ENCODE measurements around the gene DLX5. TPM values are rescaled to one million over a fixed set of nuclear protein-coding genes. Genes with fewer than 3 reads are reported as not detected.
"Not testable (repeated sequence)": the region's sequence is repeated elsewhere in the genome, so short reads cannot be mapped to it uniquely, and the experiment has no call there.

Gene DLX5
- total RNA-seq (not detected), total RNA-seq (0 reads per million in 2 donors)

GRCh38 chr7:97024209-97025129 lies at the start of gene DLX5:
Gene DLX5, minus strand, starts transcription at chr7:97024831. Its CDS starts 208 bp downstream, at chr7:97024623.
- no peak for ATAC-seq
- DNase-seq = no peak
- Mint-ChIP-seq H3K4me1 (peaks cover 40% of the 10 kb centered on the region), H3K4me3 (peak within 1 kb of the TSS; percentile 69), H3K36me3 (ENCODE audit: low read depth) (peaks cover 5% of the 10 kb centered on the region), H3K27me3 (peaks cover 87% of the 10 kb centered on the region), H3K27ac (peak within 1 kb of the TSS; percentile 76)
- no peaks in the 10 kb centered on the region for H3K9me3 ChIP-seq (ENCODE audit: control insufficient read depth, low read length, poor library complexity, severe bottlenecking)

- not testable (repeated sequence) for H3K27ac Mint-ChIP-seq; ATAC-seq; H3K36me3 Mint-ChIP-seq (ENCODE audit: low read depth); H3K4me3 Mint-ChIP-seq; H3K4me1 Mint-ChIP-seq; H3K9me3 ChIP-seq (ENCODE audit: control insufficient read depth, low read length, poor library complexity, severe bottlenecking); DNase-seq
- H3K27me3 Mint-ChIP-seq = peaks cover 52% of the 10 kb centered on the region
These were observed 47.4 kb upstream of the DLX5 start for GRCh38 chr7:97072025-97072424.

DNA sequence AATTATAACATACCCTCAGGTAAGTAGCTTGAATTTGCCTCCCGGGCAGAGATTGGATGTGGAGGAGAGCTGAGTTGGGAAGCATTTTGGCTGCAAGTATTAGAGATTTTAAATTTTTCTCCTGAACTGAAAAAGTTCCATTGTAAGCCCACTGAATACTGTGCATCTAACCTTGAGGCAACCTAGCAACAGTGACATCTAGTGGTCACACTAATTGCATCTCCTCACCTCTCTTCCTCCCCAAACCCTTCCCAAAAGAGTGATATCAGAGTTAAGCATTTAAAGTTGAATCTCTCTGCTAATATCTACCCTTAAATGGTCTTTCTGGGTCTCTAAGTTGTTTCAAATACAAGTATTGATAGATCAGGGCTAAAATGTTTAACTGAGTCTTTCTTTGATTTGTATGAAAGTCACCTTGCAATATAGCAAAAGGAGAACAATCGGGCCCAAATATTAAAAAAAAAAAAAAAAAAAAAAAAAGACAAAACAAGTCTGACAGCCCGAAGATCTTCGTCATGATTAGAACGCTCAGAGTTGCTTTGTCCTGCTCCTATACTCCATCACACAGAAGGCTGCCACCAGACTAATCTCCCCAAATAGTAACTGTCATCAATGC lies 40.4 kb upstream of the DLX5 start:
- Mint-ChIP-seq H3K36me3 (ENCODE audit: low read depth) (peaks cover 3% of the 10 kb centered on the region), H3K27me3 (peaks cover 14% of the 10 kb centered on the region), H3K27ac (no peak overlapping the region), H3K4me3 (no peak overlapping the region), H3K4me1 (peaks cover 4% of the 10 kb centered on the region)
- ATAC-seq (peak; percentile 63), DNase-seq (no peak)
- no peaks in the 10 kb centered on the region for H3K9me3 ChIP-seq (ENCODE audit: control insufficient read depth, low read length, poor library complexity, severe bottlenecking)

DNA sequence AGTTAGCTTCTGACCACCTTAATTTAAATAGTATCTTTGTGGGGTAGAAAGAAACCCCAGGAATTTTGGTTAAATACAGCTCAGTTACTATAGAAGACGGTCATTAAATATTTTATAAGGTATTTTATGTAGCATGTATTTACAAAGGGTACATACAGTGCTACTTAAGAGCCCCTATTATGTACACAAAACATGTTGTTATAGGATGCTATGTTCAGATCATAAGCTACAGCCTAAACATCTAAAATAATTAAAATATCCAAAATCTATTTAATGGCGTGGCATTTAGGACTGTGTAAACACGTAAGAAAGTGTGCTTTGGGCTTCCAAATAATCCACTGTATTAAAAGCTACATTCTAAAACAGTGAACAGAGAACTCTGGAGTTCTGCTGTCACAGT lies 39.4 kb upstream of the DLX5 start:
- no peak overlapping the region for H3K27ac Mint-ChIP-seq
- no peaks in the 10 kb centered on the region for H3K9me3 ChIP-seq (ENCODE audit: control insufficient read depth, low read length, poor library complexity, severe bottlenecking)
- H3K4me1 Mint-ChIP-seq = peaks cover 4% of the 10 kb centered on the region
- DNase-seq (no peak), ATAC-seq (no peak)
- peaks cover 14% of the 10 kb centered on the region for H3K27me3 Mint-ChIP-seq
- peaks cover 3% of the 10 kb centered on the region for H3K36me3 Mint-ChIP-seq (ENCODE audit: low read depth)
- no peak overlapping the region for H3K4me3 Mint-ChIP-seq

- peaks cover 66% of the 10 kb centered on the region for H3K27me3 Mint-ChIP-seq
- no peak for ATAC-seq
- no peak for DNase-seq
- H3K36me3 Mint-ChIP-seq (ENCODE audit: low read depth) = peaks cover 5% of the 10 kb centered on the region
- H3K4me1 Mint-ChIP-seq = no peaks in the 10 kb centered on the region
- no peak overlapping the region for H3K27ac Mint-ChIP-seq
- no peak overlapping the region for H3K4me3 Mint-ChIP-seq
- H3K9me3 ChIP-seq (ENCODE audit: control insufficient read depth, low read length, poor library complexity, severe bottlenecking) = no peaks in the 10 kb centered on the region
These were observed 18.6 kb upstream of the DLX5 start for GRCh38 chr7:97043281-97043680.

GRCh38 chr7:97039374-97040065 lies 14.9 kb upstream of the DLX5 start:
- H3K4me3 Mint-ChIP-seq = no peak overlapping the region
- H3K27ac Mint-ChIP-seq = no peak overlapping the region
- peaks cover 65% of the 10 kb centered on the region for H3K27me3 Mint-ChIP-seq
- ATAC-seq = no peak
- no peaks in the 10 kb centered on the region for H3K4me1 Mint-ChIP-seq
- peaks cover 2% of the 10 kb centered on the region for H3K36me3 Mint-ChIP-seq (ENCODE audit: low read depth)
- no peak for DNase-seq
- no peaks in the 10 kb centered on the region for H3K9me3 ChIP-seq (ENCODE audit: control insufficient read depth, low read length, poor library complexity, severe bottlenecking)

DNA sequence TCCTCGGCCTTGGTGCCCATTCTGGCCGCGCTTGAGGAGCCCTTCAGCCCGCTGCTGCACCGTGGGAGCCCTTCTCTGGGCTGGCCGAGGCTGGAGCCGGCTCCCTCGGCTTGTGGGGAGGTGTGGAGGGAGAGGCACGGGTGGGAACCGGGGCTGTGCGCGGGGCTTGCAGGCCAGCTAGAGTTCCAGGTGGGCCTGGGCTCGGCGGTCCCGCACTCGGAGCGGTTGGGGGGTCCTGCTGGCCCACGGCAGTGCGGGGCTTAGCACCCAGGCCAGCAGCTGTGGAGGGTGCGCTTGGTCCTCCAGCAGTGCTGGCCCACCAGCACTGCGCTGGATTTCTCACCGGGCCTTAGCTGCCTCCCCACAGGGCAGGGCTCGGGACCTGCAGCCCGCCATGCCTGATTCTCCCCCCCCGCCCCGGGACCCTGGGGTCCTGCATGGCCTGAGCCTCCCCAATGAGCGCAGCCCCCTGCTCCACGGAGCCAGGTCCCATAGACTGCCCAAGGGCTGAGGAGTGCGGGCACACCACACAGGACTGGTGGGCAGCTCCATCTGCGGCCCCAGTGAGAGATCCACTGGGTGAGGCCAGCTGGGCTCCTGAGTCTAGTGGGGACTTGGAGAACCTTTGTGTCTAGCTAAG lies 9.7 kb upstream of the DLX5 start:
- not testable (repeated sequence) for H3K9me3 ChIP-seq (ENCODE audit: control insufficient read depth, low read length, poor library complexity, severe bottlenecking); H3K4me3 Mint-ChIP-seq; H3K4me1 Mint-ChIP-seq; DNase-seq; H3K36me3 Mint-ChIP-seq (ENCODE audit: low read depth); ATAC-seq; H3K27ac Mint-ChIP-seq
- H3K27me3 Mint-ChIP-seq = peaks cover 44% of the 10 kb centered on the region

GRCh38 chr7:97027427-97028234 lies 3.0 kb upstream of the DLX5 start:
- ATAC-seq = peak; percentile 84
- Mint-ChIP-seq H3K27ac (no peak overlapping the region), H3K4me3 (peak overlapping the region; percentile 84), H3K36me3 (ENCODE audit: low read depth) (peaks cover 2% of the 10 kb centered on the region), H3K27me3 (peaks cover 76% of the 10 kb centered on the region), H3K4me1 (peaks cover 32% of the 10 kb centered on the region)
- no peaks in the 10 kb centered on the region for H3K9me3 ChIP-seq (ENCODE audit: control insufficient read depth, low read length, poor library complexity, severe bottlenecking)
- DNase-seq = peak in 2 of 3 donors; percentile 40 to 57

DNA sequence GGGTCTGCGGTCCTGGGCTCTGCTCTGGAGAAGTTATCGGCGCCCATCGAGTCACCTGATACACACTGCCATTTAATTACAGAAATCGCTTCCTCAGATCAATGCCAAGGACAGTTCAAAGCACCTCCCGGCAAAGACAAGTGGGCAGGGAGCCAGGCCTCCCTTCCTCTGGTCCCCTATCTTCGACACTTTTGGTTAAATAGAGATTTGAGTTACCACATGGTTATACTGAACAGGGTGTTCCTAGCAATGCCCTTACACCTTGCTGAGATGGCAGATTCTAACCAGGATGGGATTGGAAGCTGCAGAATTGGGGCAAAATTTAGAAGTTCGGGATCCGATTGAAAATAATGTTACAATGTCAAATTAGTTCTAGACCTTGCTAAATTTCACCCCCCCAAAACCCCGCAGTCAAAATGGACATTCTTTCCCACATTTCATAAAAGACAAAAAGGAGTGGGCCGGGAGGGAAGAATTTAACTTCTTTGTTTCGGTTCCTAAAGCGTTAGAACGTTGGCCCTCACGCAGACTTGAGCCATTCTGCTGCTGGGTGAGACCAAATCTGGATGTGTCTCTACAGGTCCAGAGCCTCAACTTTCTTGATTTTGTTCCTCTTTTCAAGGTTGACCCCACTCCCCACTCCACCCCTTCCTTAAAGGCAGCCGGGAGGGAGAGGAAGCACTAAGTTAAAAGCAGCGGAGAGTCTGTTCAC lies 2.2 kb upstream of the DLX5 start:
- no peaks in the 10 kb centered on the region for H3K9me3 ChIP-seq (ENCODE audit: control insufficient read depth, low read length, poor library complexity, severe bottlenecking)
- Mint-ChIP-seq H3K36me3 (ENCODE audit: low read depth) (peaks cover 2% of the 10 kb centered on the region), H3K27ac (no peak overlapping the region), H3K27me3 (peaks cover 76% of the 10 kb centered on the region), H3K4me1 (peaks cover 37% of the 10 kb centered on the region), H3K4me3 (peak overlapping the region; percentile 84)
- ATAC-seq = no peak
- no peak for DNase-seq

GRCh38 chr7:97025983-97026714 lies 1.5 kb upstream of the DLX5 start:
- Mint-ChIP-seq H3K4me3 (peak overlapping the region; percentile 84), H3K27ac (no peak overlapping the region), H3K36me3 (ENCODE audit: low read depth) (peaks cover 2% of the 10 kb centered on the region), H3K27me3 (peaks cover 76% of the 10 kb centered on the region), H3K4me1 (peaks cover 40% of the 10 kb centered on the region)
- ATAC-seq (peak; percentile 54), DNase-seq (no peak)
- no peaks in the 10 kb centered on the region for H3K9me3 ChIP-seq (ENCODE audit: control insufficient read depth, low read length, poor library complexity, severe bottlenecking)

DNA sequence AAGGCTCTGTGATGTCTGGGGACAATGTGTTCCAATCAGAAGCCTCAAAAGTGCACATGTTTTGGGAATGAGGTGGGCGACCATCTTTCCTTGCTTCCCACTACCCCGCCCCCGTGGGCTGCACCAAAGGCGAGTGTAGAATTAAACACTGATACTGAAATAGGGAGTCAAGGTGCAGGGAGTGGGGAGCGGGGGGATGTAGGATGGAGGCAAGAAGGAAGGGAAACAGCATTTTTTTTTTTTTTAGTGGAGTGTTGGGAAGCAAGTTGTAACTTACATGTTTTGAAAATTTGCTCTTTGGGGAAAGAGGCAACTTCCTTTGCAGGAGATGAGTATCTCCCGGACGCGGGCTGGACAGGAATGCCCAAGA lies 484 bp upstream of the DLX5 start:
- no peak for ATAC-seq
- H3K9me3 ChIP-seq (ENCODE audit: control insufficient read depth, low read length, poor library complexity, severe bottlenecking) = no peaks in the 10 kb centered on the region
- Mint-ChIP-seq H3K36me3 (ENCODE audit: low read depth) (peaks cover 5% of the 10 kb centered on the region), H3K27me3 (peaks cover 81% of the 10 kb centered on the region), H3K4me1 (peaks cover 40% of the 10 kb centered on the region), H3K4me3 (peak overlapping the region; percentile 19), H3K27ac (peak overlapping the region; percentile 76)
- DNase-seq = no peak
